ENCODE data around the gene TCTA.

- TF ChIP-seq EZH2 (IDR thresholded peaks at IDR 0.05; ENCODE audit: borderline replicate concordance, low read depth, low read length, severe bottlenecking) (no peak), POLR2AphosphoS5 (IDR thresholded peaks at IDR 0.05; ENCODE audit: insufficient read depth, low read depth, low read length) (no peak), CTCF (IDR thresholded peaks at IDR 0.05; ENCODE audit: extremely low read depth in 1 of 2, insufficient read depth in 1 of 2, low read depth in 1 of 2, low read length in 2 of 2) (no peak), MAX (IDR thresholded peaks at IDR 0.05; ENCODE audit: insufficient read depth, insufficient read length) (no peak)
Observed at GRCh38 chr3:49424816-49425215, 12.6 kb downstream of the TCTA start.

Data from endothelial cell of umbilical vein (primary cell).